HEK293 (cell line): Measurements from ENCODE around the gene MYL7.

Experiments used
- KLF10 ChIP-seq: fragments of 450-650 bp; IDR thresholded peaks from 2 replicates; pipeline ENCODE4 v1.5.1; 2018; ENCODE audit warnings: missing biosample characterization, mild to moderate bottlenecking, missing genetic modification characterization
- MYNN ChIP-seq: fragments of 450-650 bp; formaldehyde crosslinking; IDR thresholded peaks from 2 replicates; pipeline ENCODE4 v1.5.1; 2016; ENCODE audit warnings: missing biosample characterization, missing genetic modification characterization, borderline replicate concordance
- SP2 ChIP-seq: fragments of 450-650 bp; formaldehyde crosslinking; IDR thresholded peaks from 2 replicates; pipeline ENCODE4 v1.5.1; 2016; ENCODE audit warnings: missing biosample characterization, missing genetic modification characterization
- ZFP37 ChIP-seq: fragments of 450-650 bp; formaldehyde crosslinking; IDR thresholded peaks from 2 replicates; pipeline ENCODE4 v1.5.1; 2016; ENCODE audit warnings: missing biosample characterization, missing genetic modification characterization
- ZNF214 ChIP-seq: fragments of 450-650 bp; formaldehyde crosslinking; IDR thresholded peaks from 2 replicates; pipeline ENCODE4 v1.5.1; 2017; ENCODE audit warnings: missing biosample characterization, mild to moderate bottlenecking, missing genetic modification characterization, borderline replicate concordance
- ZNF292 ChIP-seq: fragments of 450-650 bp; formaldehyde crosslinking; IDR thresholded peaks from 2 replicates; pipeline ENCODE4 v1.5.1; 2016; ENCODE audit warnings: low read depth, missing biosample characterization, missing genetic modification characterization, borderline replicate concordance
- ZNF416 ChIP-seq: fragments of 450-650 bp; formaldehyde crosslinking; IDR thresholded peaks from 2 replicates; pipeline ENCODE4 v1.5.1; 2016; ENCODE audit warnings: missing biosample characterization, missing genetic modification characterization
- ZNF426 ChIP-seq: fragments of 450-650 bp; formaldehyde crosslinking; IDR thresholded peaks from 2 replicates; pipeline ENCODE4 v1.5.1; 2017; ENCODE audit warnings: missing biosample characterization, missing genetic modification characterization, mild to moderate bottlenecking, inconsistent platforms, moderate library complexity
- ZNF561 ChIP-seq: fragments of 450-650 bp; IDR thresholded peaks from 2 replicates; pipeline ENCODE4 v1.5.1; 2018; ENCODE audit warnings: missing biosample characterization, missing genetic modification characterization, borderline replicate concordance
- TF ChIP-seq, protein P1 (sequence below): fragments of 450-650 bp; formaldehyde crosslinking; IDR thresholded peaks from 2 replicates; pipeline ENCODE4 v1.5.1; 2016; ENCODE audit warnings: missing biosample characterization, missing genetic modification characterization
- TF ChIP-seq, protein P2 (sequence below): sonication (generic); formaldehyde crosslinking; IDR thresholded peaks from 2 replicates; pipeline ENCODE4 v1.8.1; 2022; ENCODE audit warnings: mild to moderate bottlenecking, moderate library complexity, missing genetic modification reagents
- TF ChIP-seq, protein P3 (sequence below): fragments of 450-650 bp; formaldehyde crosslinking; IDR thresholded peaks from 2 replicates; pipeline ENCODE4 v1.5.1; 2016; ENCODE audit warnings: missing biosample characterization, missing genetic modification characterization
- TF ChIP-seq, protein P4 (sequence below): fragments of 450-650 bp; formaldehyde crosslinking; IDR thresholded peaks from 2 replicates; pipeline ENCODE4 v1.5.1; 2016; ENCODE audit warnings: missing biosample characterization, missing genetic modification characterization, low read depth

DNA sequence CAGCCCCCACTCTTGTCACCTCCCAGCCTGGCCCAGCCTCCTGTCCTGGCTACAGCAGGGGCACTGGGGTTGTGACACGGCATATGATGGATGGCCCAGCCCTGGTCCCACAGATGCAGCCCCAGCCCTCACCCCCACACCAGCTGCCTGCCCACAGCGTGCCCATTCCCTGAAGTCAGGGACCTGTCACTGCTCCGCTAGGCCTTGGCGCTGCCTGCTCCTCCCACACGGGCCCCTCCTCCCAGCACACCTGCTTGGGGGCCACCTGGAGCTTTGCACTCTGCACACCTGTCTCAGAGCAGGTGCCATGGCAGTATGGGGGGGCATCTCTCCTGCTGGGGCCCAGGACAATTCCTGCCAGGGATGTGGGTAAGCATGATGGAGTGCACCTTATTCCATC is 44.6 kb upstream of the MYL7 start:
- no peak for TF ChIP-seq KLF10
- TF ChIP-seq, protein P1, sequence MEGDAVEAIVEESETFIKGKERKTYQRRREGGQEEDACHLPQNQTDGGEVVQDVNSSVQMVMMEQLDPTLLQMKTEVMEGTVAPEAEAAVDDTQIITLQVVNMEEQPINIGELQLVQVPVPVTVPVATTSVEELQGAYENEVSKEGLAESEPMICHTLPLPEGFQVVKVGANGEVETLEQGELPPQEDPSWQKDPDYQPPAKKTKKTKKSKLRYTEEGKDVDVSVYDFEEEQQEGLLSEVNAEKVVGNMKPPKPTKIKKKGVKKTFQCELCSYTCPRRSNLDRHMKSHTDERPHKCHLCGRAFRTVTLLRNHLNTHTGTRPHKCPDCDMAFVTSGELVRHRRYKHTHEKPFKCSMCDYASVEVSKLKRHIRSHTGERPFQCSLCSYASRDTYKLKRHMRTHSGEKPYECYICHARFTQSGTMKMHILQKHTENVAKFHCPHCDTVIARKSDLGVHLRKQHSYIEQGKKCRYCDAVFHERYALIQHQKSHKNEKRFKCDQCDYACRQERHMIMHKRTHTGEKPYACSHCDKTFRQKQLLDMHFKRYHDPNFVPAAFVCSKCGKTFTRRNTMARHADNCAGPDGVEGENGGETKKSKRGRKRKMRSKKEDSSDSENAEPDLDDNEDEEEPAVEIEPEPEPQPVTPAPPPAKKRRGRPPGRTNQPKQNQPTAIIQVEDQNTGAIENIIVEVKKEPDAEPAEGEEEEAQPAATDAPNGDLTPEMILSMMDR = no peak
- TF ChIP-seq MYNN (tag by site-specific recombination) = no peak
- no peak for TF ChIP-seq ZNF561 (tag by site-specific recombination)
- no peak for TF ChIP-seq ZNF292 (tag by site-specific recombination)
- TF ChIP-seq, protein P2, sequence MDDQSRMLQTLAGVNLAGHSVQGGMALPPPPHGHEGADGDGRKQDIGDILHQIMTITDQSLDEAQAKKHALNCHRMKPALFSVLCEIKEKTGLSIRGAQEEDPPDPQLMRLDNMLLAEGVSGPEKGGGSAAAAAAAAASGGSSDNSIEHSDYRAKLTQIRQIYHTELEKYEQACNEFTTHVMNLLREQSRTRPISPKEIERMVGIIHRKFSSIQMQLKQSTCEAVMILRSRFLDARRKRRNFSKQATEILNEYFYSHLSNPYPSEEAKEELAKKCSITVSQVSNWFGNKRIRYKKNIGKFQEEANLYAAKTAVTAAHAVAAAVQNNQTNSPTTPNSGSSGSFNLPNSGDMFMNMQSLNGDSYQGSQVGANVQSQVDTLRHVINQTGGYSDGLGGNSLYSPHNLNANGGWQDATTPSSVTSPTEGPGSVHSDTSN (CRISPR knock-in tag) = no peak
- TF ChIP-seq, protein P3, sequence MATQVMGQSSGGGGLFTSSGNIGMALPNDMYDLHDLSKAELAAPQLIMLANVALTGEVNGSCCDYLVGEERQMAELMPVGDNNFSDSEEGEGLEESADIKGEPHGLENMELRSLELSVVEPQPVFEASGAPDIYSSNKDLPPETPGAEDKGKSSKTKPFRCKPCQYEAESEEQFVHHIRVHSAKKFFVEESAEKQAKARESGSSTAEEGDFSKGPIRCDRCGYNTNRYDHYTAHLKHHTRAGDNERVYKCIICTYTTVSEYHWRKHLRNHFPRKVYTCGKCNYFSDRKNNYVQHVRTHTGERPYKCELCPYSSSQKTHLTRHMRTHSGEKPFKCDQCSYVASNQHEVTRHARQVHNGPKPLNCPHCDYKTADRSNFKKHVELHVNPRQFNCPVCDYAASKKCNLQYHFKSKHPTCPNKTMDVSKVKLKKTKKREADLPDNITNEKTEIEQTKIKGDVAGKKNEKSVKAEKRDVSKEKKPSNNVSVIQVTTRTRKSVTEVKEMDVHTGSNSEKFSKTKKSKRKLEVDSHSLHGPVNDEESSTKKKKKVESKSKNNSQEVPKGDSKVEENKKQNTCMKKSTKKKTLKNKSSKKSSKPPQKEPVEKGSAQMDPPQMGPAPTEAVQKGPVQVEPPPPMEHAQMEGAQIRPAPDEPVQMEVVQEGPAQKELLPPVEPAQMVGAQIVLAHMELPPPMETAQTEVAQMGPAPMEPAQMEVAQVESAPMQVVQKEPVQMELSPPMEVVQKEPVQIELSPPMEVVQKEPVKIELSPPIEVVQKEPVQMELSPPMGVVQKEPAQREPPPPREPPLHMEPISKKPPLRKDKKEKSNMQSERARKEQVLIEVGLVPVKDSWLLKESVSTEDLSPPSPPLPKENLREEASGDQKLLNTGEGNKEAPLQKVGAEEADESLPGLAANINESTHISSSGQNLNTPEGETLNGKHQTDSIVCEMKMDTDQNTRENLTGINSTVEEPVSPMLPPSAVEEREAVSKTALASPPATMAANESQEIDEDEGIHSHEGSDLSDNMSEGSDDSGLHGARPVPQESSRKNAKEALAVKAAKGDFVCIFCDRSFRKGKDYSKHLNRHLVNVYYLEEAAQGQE (tag by site-specific recombination) = no peak
- TF ChIP-seq ZFP37 (tag by site-specific recombination) = no peak
- TF ChIP-seq ZNF214 (tag by site-specific recombination) = no peak
- no peak for TF ChIP-seq ZNF416 (tag by site-specific recombination)
- TF ChIP-seq, protein P4, sequence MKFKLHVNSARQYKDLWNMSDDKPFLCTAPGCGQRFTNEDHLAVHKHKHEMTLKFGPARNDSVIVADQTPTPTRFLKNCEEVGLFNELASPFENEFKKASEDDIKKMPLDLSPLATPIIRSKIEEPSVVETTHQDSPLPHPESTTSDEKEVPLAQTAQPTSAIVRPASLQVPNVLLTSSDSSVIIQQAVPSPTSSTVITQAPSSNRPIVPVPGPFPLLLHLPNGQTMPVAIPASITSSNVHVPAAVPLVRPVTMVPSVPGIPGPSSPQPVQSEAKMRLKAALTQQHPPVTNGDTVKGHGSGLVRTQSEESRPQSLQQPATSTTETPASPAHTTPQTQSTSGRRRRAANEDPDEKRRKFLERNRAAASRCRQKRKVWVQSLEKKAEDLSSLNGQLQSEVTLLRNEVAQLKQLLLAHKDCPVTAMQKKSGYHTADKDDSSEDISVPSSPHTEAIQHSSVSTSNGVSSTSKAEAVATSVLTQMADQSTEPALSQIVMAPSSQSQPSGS (tag by site-specific recombination) = no peak
- no peak for TF ChIP-seq ZNF426 (tag by site-specific recombination)
- no peak for TF ChIP-seq SP2 (tag by site-specific recombination)
